IMR-90 (cell line): ENCODE results near the gene SNRPB2. TPM values are rescaled to one million over a fixed set of nuclear protein-coding genes. Genes with fewer than 3 reads are reported as not detected.

Experiments
- ATAC-seq: fragments of 200-7000 bp; cut with Tn5 transposase; 2 replicates; pipeline ENCODE4 v1.9.1; 2020; ENCODE audit warnings: low read depth, mild to moderate bottlenecking, moderate library complexity
- BruUV-seq: library from RNA; stranded (reverse); fragments of 400-500 nt; replicated peaks from 2 replicates; lab custom pipeline; 2021; lab: Mats Ljungman, UMichigan
- CTCF ChIA-PET: fragments of 300-600 bp; formaldehyde crosslinking; extraction: SDS; loops from one replicate; lab custom pipeline; 2021; ENCODE audit warnings: antibody characterized with exemption; lab: Yijun Ruan, JAX
- POLR2A ChIA-PET: fragments of 300-600 bp; sonication (Branson Sonifier 250); formaldehyde crosslinking; loops from one replicate; lab custom pipeline; 2022; ENCODE audit warnings: antibody characterized with exemption; ENCODE audit not compliant: unreplicated experiment; lab: Charles Lee
- DNase-seq: peaks from one replicate; pipeline ENCODE4 v3.0.0; 2013
- H2AFZ ChIP-seq: replicated peaks from 2 replicates; pipeline ENCODE3; 2013; ENCODE audit warnings: low read length, mild to moderate bottlenecking; ENCODE audit not compliant: poor library complexity
- H2AK5ac ChIP-seq: 2 replicates; pipeline ENCODE4 v1.6.1; 2013; ENCODE audit warnings: low read depth, low read length, inconsistent platforms
- H2AK9ac ChIP-seq: replicated peaks from 2 replicates; pipeline ENCODE3; 2013; ENCODE audit warnings: mild to moderate bottlenecking, low read depth, low read length, moderate library complexity; ENCODE audit not compliant: poor library complexity
- H2BK120ac ChIP-seq: 2 replicates; pipeline ENCODE4 v1.6.1; 2013; ENCODE audit warnings: low read depth, low read length, inconsistent platforms
- H2BK15ac ChIP-seq: 3 replicates; pipeline ENCODE4 v1.6.1; 2013; ENCODE audit warnings: low read depth, low read length, inconsistent platforms
- H2BK20ac ChIP-seq: 2 replicates; pipeline ENCODE4 v1.6.1; 2013; ENCODE audit warnings: low read depth, mild to moderate bottlenecking, inconsistent platforms, low read length, moderate library complexity
- H2BK5ac ChIP-seq: 2 replicates; pipeline ENCODE4 v1.6.1; 2013; ENCODE audit warnings: mild to moderate bottlenecking, low read depth, low read length, inconsistent platforms; ENCODE audit not compliant: poor library complexity, severe bottlenecking
- H3K14ac ChIP-seq: replicated peaks from 2 replicates; pipeline ENCODE4 v1.6.1; 2013; ENCODE audit warnings: low read depth, low read length, inconsistent platforms
- H3K18ac ChIP-seq: 2 replicates; pipeline ENCODE4 v1.6.1; 2013; ENCODE audit warnings: low read depth, low read length, control low read depth
- H3K23ac ChIP-seq: 2 replicates; pipeline ENCODE4 v1.6.1; 2013; ENCODE audit warnings: low read depth, low read length, inconsistent platforms
- H3K27ac ChIP-seq: 2 replicates; pipeline ENCODE4 v1.5.1; 2013; ENCODE audit warnings: mild to moderate bottlenecking, control low read depth, low read length; ENCODE audit not compliant: insufficient read depth
- H3K27me3 ChIP-seq: 2 replicates; pipeline ENCODE4 v1.6.1; 2013; ENCODE audit warnings: low read length; ENCODE audit not compliant: control insufficient read depth, insufficient read depth
- H3K36me3 ChIP-seq: 2 replicates; pipeline ENCODE4 v1.6.1; 2013; ENCODE audit warnings: low read length, mixed read lengths; ENCODE audit not compliant: control insufficient read depth, insufficient read depth
- H3K4ac ChIP-seq: 2 replicates; pipeline ENCODE4 v1.6.1; 2013; ENCODE audit warnings: low read depth, low read length, inconsistent platforms
- H3K4me1 ChIP-seq: 2 replicates; pipeline ENCODE4 v1.6.1; 2013; ENCODE audit warnings: low read length, mixed read lengths; ENCODE audit not compliant: control insufficient read depth, insufficient read depth
- H3K4me2 ChIP-seq: 2 replicates; pipeline ENCODE4 v1.6.1; 2013; ENCODE audit warnings: low read depth, mild to moderate bottlenecking, control low read depth, low read length, moderate library complexity
- H3K4me3 ChIP-seq: 2 replicates; pipeline ENCODE4 v1.5.1; 2013; ENCODE audit warnings: low read depth, mild to moderate bottlenecking, control low read depth, low read length, moderate library complexity; ENCODE audit not compliant: insufficient read depth
- H3K56ac ChIP-seq: 2 replicates; pipeline ENCODE4 v1.6.1; 2013; ENCODE audit warnings: low read length, inconsistent platforms; ENCODE audit not compliant: insufficient read depth; ENCODE audit errors: extremely low read depth
- H3K79me1 ChIP-seq, 2 experiments: 2 replicates each; pipeline ENCODE4 v1.6.1; 2013; ENCODE audit warnings: low read length in 2 of 2, inconsistent platforms in 1 of 2, low read depth in 1 of 2
- H3K9ac ChIP-seq: 2 replicates; pipeline ENCODE4 v1.6.1; 2013; ENCODE audit warnings: low read depth, low read length, control low read depth
- H3K9me1 ChIP-seq: 2 replicates; pipeline ENCODE4 v1.6.1; 2013; ENCODE audit warnings: low read length, inconsistent platforms; ENCODE audit not compliant: insufficient read depth
- H3K9me3 ChIP-seq: 2 replicates; pipeline ENCODE4 v1.6.1; 2013; ENCODE audit warnings: low read length; ENCODE audit not compliant: control insufficient read depth, insufficient read depth
- H4K20me1 ChIP-seq: 2 replicates; pipeline ENCODE4 v1.6.1; 2013; ENCODE audit warnings: low read length, inconsistent platforms; ENCODE audit not compliant: insufficient read depth
- H4K5ac ChIP-seq: 2 replicates; pipeline ENCODE4 v1.6.1; 2013; ENCODE audit warnings: mild to moderate bottlenecking, low read depth, low read length, control low read depth
- H4K8ac ChIP-seq, 2 experiments: 2 replicates each; pipeline ENCODE4 v1.6.1; 2013; ENCODE audit warnings: low read depth in 2 of 2, low read length in 2 of 2, control low read depth in 1 of 2, inconsistent platforms in 1 of 2
- H4K91ac ChIP-seq: 2 replicates; pipeline ENCODE4 v1.6.1; 2013; ENCODE audit warnings: low read depth, low read length, inconsistent platforms; ENCODE audit not compliant: insufficient read depth
- BHLHE40 ChIP-seq: fragments of 150-350 bp; IDR thresholded peaks from 2 replicates; pipeline ENCODE4 v1.6.1; 2016; ENCODE audit warnings: mild to moderate bottlenecking, low read depth, low read length
- CEBPB ChIP-seq: IDR thresholded peaks from 2 replicates; pipeline ENCODE4 v1.6.1; 2012; ENCODE audit warnings: low read depth, low read length, improper control_type of control experiment
- CHD1 ChIP-seq: IDR thresholded peaks from 2 replicates; pipeline ENCODE4 v1.6.1; 2012; ENCODE audit warnings: low read depth, low read length, improper control_type of control experiment
- CTCF ChIP-seq: conservative IDR thresholded peaks from 2 replicates; pipeline ENCODE4 v1.5.1; 2012; ENCODE audit warnings: mild to moderate bottlenecking, low read depth, low read length, improper control_type of control experiment
- ELK1 ChIP-seq: fragments of 150-350 bp; IDR thresholded peaks from 2 replicates; pipeline ENCODE4 v1.6.1; 2016; ENCODE audit warnings: low read depth, mild to moderate bottlenecking, low read length, moderate library complexity, borderline replicate concordance
- FOS ChIP-seq: fragments of 150-350 bp; IDR thresholded peaks from 2 replicates; pipeline ENCODE4 v1.6.1; 2016; ENCODE audit warnings: low read depth, low read length
- MAFK ChIP-seq: IDR thresholded peaks from 2 replicates; pipeline ENCODE4 v1.6.1; 2012; ENCODE audit warnings: low read depth, low read length, improper control_type of control experiment
- MXI1 ChIP-seq: IDR thresholded peaks from 2 replicates; pipeline ENCODE4 v1.6.1; 2012; ENCODE audit warnings: low read depth, mild to moderate bottlenecking, low read length, moderate library complexity, borderline replicate concordance
- RAD21 ChIP-seq: IDR thresholded peaks from 2 replicates; pipeline ENCODE4 v1.6.1; 2012; ENCODE audit warnings: low read length, improper control_type of control experiment
- RCOR1 ChIP-seq: IDR thresholded peaks from 2 replicates; pipeline ENCODE4 v1.6.1; 2012; ENCODE audit warnings: mild to moderate bottlenecking, low read length, improper control_type of control experiment; ENCODE audit not compliant: insufficient replicate concordance
- RFX5 ChIP-seq: IDR thresholded peaks from 2 replicates; pipeline ENCODE4 v1.8.0; 2012; ENCODE audit warnings: low read depth, mild to moderate bottlenecking, low read length, moderate library complexity
- USF2 ChIP-seq: fragments of 150-350 bp; IDR thresholded peaks from 2 replicates; pipeline ENCODE4 v1.6.1; 2017; ENCODE audit warnings: mild to moderate bottlenecking, antibody characterized with exemption, low read length, low read depth
- WGBS, 2 experiments: methylation state at CpG; one replicate each; pipeline versions ENCODE4 v1.1.5 to v1.1.7; 2013; ENCODE audit warnings: missing lambda C conversion rate in 2 of 2; ENCODE audit not compliant: insufficient read length in 1 of 2; ENCODE audit errors: extremely low coverage in 2 of 2; 5-methylcytosine and 5-hydroxymethylcytosine counted together
- dilution Hi-C: fragments of 300-500 bp; cut with HindIII; formaldehyde crosslinking; loops from one replicate; pipeline ENCODE4 v1.14.3; 2018; ENCODE audit warnings: low sequenced_read_pairs; ENCODE audit not compliant: unreplicated experiment
- in situ Hi-C: fragments of 300-500 bp; cut with MboI; formaldehyde crosslinking; loops from 3 replicates; pipeline ENCODE4 v1.14.3; 2019; ENCODE audit warnings: low sequenced_read_pairs, inconsistent platforms, mixed read lengths
- intact Hi-C: fragments of 100-400 bp; cut with micrococcal nuclease; formaldehyde crosslinking; loops from 2 replicates; pipeline ENCODE4 v1.10.0; 2022
- polyA plus RNA-seq, 3 experiments: library from polyadenylated mRNA; depleted of rRNA; stranded (reverse); fragments of >200 nt; gene quantifications; 2 replicates each; pipeline ENCODE4 v1.2.3, GENCODE V29; 2012; ENCODE audit warnings: low replicate concordance in 1 of 3
- total RNA-seq: library from RNA; depleted of rRNA; stranded (reverse); fragments of >200 nt; gene quantifications from 2 replicates; pipeline ENCODE4 v1.2.3, GENCODE V29; 2012

SNRPB2 gene
- total and polyA plus RNA-seq, 2 of the 4 experiments (the other 2 are of a cell fraction), result 27.1 to 65.6 TPM

GRCh38 chr20:16719421-16719820 lies 10.4 kb upstream of the SNRPB2 start:
- Histone ChIP-seq H3K79me1 (no peaks in the 10 kb centered on the region), H3K27ac (no peak overlapping the region), H3K9me3 (no peaks in the 10 kb centered on the region), H3K4ac (no peak overlapping the region), H2BK120ac (no peak overlapping the region), H3K4me1 (no peaks in the 10 kb centered on the region), H4K8ac (no peak overlapping the region), H3K23ac (no peak overlapping the region), H2BK20ac (no peak overlapping the region), H2AK5ac (no peak overlapping the region), H2AFZ (no peak overlapping the region), H3K18ac (no peak overlapping the region), H3K27me3 (peaks cover 3% of the 10 kb centered on the region), H3K36me3 (no peaks in the 10 kb centered on the region), H3K4me2 (no peak overlapping the region), H4K20me1 (no peaks in the 10 kb centered on the region), H4K91ac (no peak overlapping the region), H3K9ac (no peak overlapping the region), H3K56ac (no peak overlapping the region), H4K5ac (no peak overlapping the region), H2BK5ac (no peak overlapping the region), H3K4me3 (no peak overlapping the region), H3K9me1 (no peaks in the 10 kb centered on the region), H2AK9ac (no peak overlapping the region), H2BK15ac (no peak overlapping the region), H3K14ac (no peak overlapping the region)
- TF ChIP-seq MXI1 (no peak), RCOR1 (no peak), RFX5 (no peak), FOS (no peak), CHD1 (no peak), RAD21 (no peak), CEBPB (no peak), BHLHE40 (no peak), USF2 (no peak), MAFK (no peak), ELK1 (no peak), CTCF (no peak)
- BruUV-seq, result no TSS peak
- dilution Hi-C loops (no loop called here), in situ Hi-C loops (no loop called here), intact Hi-C loops (no loop called here)
- ChIA-PET POLR2A (no interaction called here), CTCF (no interaction called here)
- DNase-seq (no peak), ATAC-seq (no peak)
- no CpG with 5 or more reads among the region's 1 CpG for WGBS, 2 experiments
